H1 (cell line): ENCODE results near the gene PPP2R2B. TPM values are rescaled to one million over a fixed set of nuclear protein-coding genes. Genes with fewer than 3 reads are reported as not detected.

ENCODE experiments used
- CTCF ChIA-PET: fragments of 300-600 bp; sonication (Branson Sonifier 250); formaldehyde crosslinking; loops from one replicate; lab custom pipeline; 2021; ENCODE audit not compliant: partially characterized antibody; lab: Charles Lee
- POLR2A ChIA-PET: fragments of 300-600 bp; sonication (Branson Sonifier 250); formaldehyde crosslinking; loops from one replicate; lab custom pipeline; 2021; ENCODE audit warnings: inconsistent platforms; ENCODE audit not compliant: partially characterized antibody; lab: Charles Lee
- DNase-seq, 2 experiments: peaks; one replicate each; pipeline versions ENCODE4 v3.0.0 to v3.0.0-alpha.2; 2010 to 2022; ENCODE audit warnings: low spot score in 2 of 2, low read depth in 1 of 2, mixed read lengths in 1 of 2
- FAIRE-seq: peaks from 2 replicates; lab custom pipeline; 2011; peaks lifted over from hg19 to GRCh38; lab: Jason Lieb, UNC
- H2AFZ ChIP-seq: 2 replicates; pipeline ENCODE4 v1.8.1; 2012; ENCODE audit warnings: low read length, inconsistent platforms
- H2AK5ac ChIP-seq: 2 replicates; pipeline ENCODE4 v1.6.1; 2013; ENCODE audit warnings: low read depth, low read length
- H2BK120ac ChIP-seq: replicated peaks from 2 replicates; pipeline ENCODE3; 2013; ENCODE audit warnings: low read depth, low read length, inconsistent platforms
- H2BK12ac ChIP-seq: 2 replicates; pipeline ENCODE4 v1.6.1; 2013; ENCODE audit warnings: low read depth, low read length
- H2BK15ac ChIP-seq: 2 replicates; pipeline ENCODE4 v1.6.1; 2013; ENCODE audit warnings: low read length
- H2BK20ac ChIP-seq: 2 replicates; pipeline ENCODE4 v1.6.1; 2013; ENCODE audit warnings: low read length
- H2BK5ac ChIP-seq: 2 replicates; pipeline ENCODE4 v1.6.1; 2013; ENCODE audit warnings: low read depth, low read length
- H3K14ac ChIP-seq: 2 replicates; pipeline ENCODE4 v1.6.1; 2013; ENCODE audit warnings: inconsistent platforms; ENCODE audit not compliant: insufficient read length
- H3K18ac ChIP-seq: 2 replicates; pipeline ENCODE4 v1.6.1; 2013; ENCODE audit warnings: low read length; ENCODE audit errors: extremely low read depth
- H3K23ac ChIP-seq: 2 replicates; pipeline ENCODE4 v1.6.1; 2013; ENCODE audit warnings: inconsistent platforms; ENCODE audit not compliant: insufficient read length
- H3K23me2 ChIP-seq: 2 replicates; pipeline ENCODE4 v1.6.1; 2013; ENCODE audit warnings: low read depth, low read length
- H3K27ac ChIP-seq: 2 replicates; pipeline ENCODE4 v1.6.1; 2011; ENCODE audit warnings: low read depth, low read length, inconsistent platforms
- H3K27me3 ChIP-seq, 4 experiments: replicated peaks in 1 of 4; 1 replicate in 1 of 4; 2 replicates in 3 of 4; pipeline versions ENCODE4 v1.6.1 to v1.8.1; 2011 to 2013; ENCODE audit warnings: low read length in 3 of 4, mild to moderate bottlenecking in 3 of 4, inconsistent platforms in 2 of 4, mixed read lengths in 2 of 4, moderate library complexity in 1 of 4; ENCODE audit not compliant: control insufficient read depth in 3 of 4, insufficient read depth in 3 of 4; ENCODE audit errors: extremely low read depth in 1 of 4
- H3K36me3 ChIP-seq, 4 experiments: 2 replicates each; pipeline versions ENCODE4 v1.6.1 to v1.8.1; 2011 to 2013; ENCODE audit warnings: mild to moderate bottlenecking in 4 of 4, low read length in 3 of 4, moderate library complexity in 2 of 4, control low read depth in 1 of 4, inconsistent platforms in 1 of 4; ENCODE audit not compliant: insufficient read depth in 4 of 4, control insufficient read depth in 2 of 4
- H3K4ac ChIP-seq: replicated peaks from 2 replicates; pipeline ENCODE3; 2013; ENCODE audit warnings: low read length, low read depth, mixed read lengths, inconsistent platforms; ENCODE audit not compliant: insufficient read length
- H3K4me1 ChIP-seq, 4 experiments: replicated peaks in 1 of 4; 1 replicate in 1 of 4; 2 replicates in 3 of 4; pipeline versions ENCODE4 v1.6.1 to v1.8.1; 2011 to 2013; ENCODE audit warnings: low read length in 3 of 4, inconsistent platforms in 2 of 4, mixed read lengths in 1 of 4; ENCODE audit not compliant: insufficient read depth in 4 of 4, control insufficient read depth in 3 of 4
- H3K4me2 ChIP-seq, 2 experiments: 2 replicates each; pipeline versions ENCODE4 v1.6.1 to v1.8.1; 2011 to 2013; ENCODE audit warnings: low read depth in 2 of 2, low read length in 2 of 2, control low read depth in 1 of 2, inconsistent platforms in 1 of 2, mild to moderate bottlenecking in 1 of 2; ENCODE audit not compliant: insufficient read depth in 1 of 2
- H3K4me3 ChIP-seq, 4 experiments: fragments of 200-600, 300-600 bp in 1 of 4; sonication (generic), shearing (Covaris generic), sonication (Bioruptor Twin) in 1 of 4; 2 replicates each; pipeline versions ENCODE4 v1.5.1 to v1.8.1; 2011 to 2016; ENCODE audit warnings: low read length in 4 of 4, low read depth in 3 of 4, control low read depth in 2 of 4, inconsistent platforms in 2 of 4, mild to moderate bottlenecking in 2 of 4, mixed read lengths in 1 of 4, moderate library complexity in 1 of 4; ENCODE audit not compliant: insufficient read depth in 2 of 4; ENCODE audit errors: extremely low read depth in 1 of 4
- H3K56ac ChIP-seq: replicated peaks from 2 replicates; pipeline ENCODE3; 2013; ENCODE audit warnings: low read depth, mild to moderate bottlenecking, mixed read lengths, low read length, inconsistent platforms; ENCODE audit not compliant: insufficient read length
- H3K79me1 ChIP-seq: 2 replicates; pipeline ENCODE4 v1.6.1; 2013; ENCODE audit warnings: low read depth, low read length, control low read depth
- H3K79me2 ChIP-seq, 2 experiments: 2 replicates each; pipeline versions ENCODE4 v1.6.1 to v1.8.1; 2012 to 2013; ENCODE audit warnings: low read length in 2 of 2, mild to moderate bottlenecking in 2 of 2, inconsistent platforms in 1 of 2; ENCODE audit not compliant: insufficient read depth in 2 of 2, control insufficient read depth in 1 of 2
- H3K9ac ChIP-seq, 4 experiments: replicated peaks in 1 of 4; 1 replicate in 1 of 4; 2 replicates in 3 of 4; pipeline versions ENCODE4 v1.6.1 to v1.8.1; 2011 to 2013; ENCODE audit warnings: low read depth in 3 of 4, low read length in 3 of 4, control low read depth in 2 of 4, mild to moderate bottlenecking in 2 of 4, moderate library complexity in 2 of 4, inconsistent platforms in 1 of 4; ENCODE audit errors: extremely low read depth in 1 of 4
- H3K9me3 ChIP-seq, 2 experiments: 2 replicates each; pipeline versions ENCODE4 v1.6.1 to v1.8.1; 2012 to 2013; ENCODE audit warnings: mild to moderate bottlenecking in 2 of 2, moderate library complexity in 2 of 2, control low read depth in 1 of 2, inconsistent platforms in 1 of 2, low read depth in 1 of 2, low read length in 1 of 2, mixed read lengths in 1 of 2; ENCODE audit not compliant: insufficient read depth in 2 of 2
- H4K20me1 ChIP-seq, 2 experiments: replicated peaks in 1 of 2; 2 replicates each; pipeline versions ENCODE3 to v1.8.1; 2011 to 2013; ENCODE audit warnings: inconsistent platforms in 2 of 2, low read length in 2 of 2, mild to moderate bottlenecking in 1 of 2; ENCODE audit not compliant: insufficient read depth in 2 of 2, control insufficient read depth in 1 of 2
- H4K5ac ChIP-seq: 2 replicates; pipeline ENCODE4 v1.6.1; 2013; ENCODE audit warnings: low read length, low read depth, mixed read lengths, inconsistent platforms; ENCODE audit not compliant: insufficient read length
- H4K8ac ChIP-seq: 2 replicates; pipeline ENCODE4 v1.8.0; 2013; ENCODE audit warnings: mild to moderate bottlenecking, moderate library complexity, low read length, inconsistent platforms; ENCODE audit not compliant: insufficient read depth; ENCODE audit errors: extremely low read depth
- H4K91ac ChIP-seq: replicated peaks from 2 replicates; pipeline ENCODE3; 2013; ENCODE audit warnings: low read length, mixed read lengths, inconsistent platforms; ENCODE audit not compliant: insufficient read length
- PHF8 ChIP-seq: fragments of 200-600 bp; sonication (generic); conservative IDR thresholded peaks from 2 replicates; pipeline ENCODE4 v1.7.1; 2012; ENCODE audit warnings: low read depth, mild to moderate bottlenecking, inconsistent platforms, low read length, moderate library complexity
- RXRA ChIP-seq: IDR thresholded peaks from 2 replicates; pipeline ENCODE4 v1.6.1; 2011; ENCODE audit warnings: low read depth, mild to moderate bottlenecking, low read length, moderate library complexity; ENCODE audit not compliant: insufficient read depth
- SIRT6 ChIP-seq: IDR thresholded peaks from one replicate; pipeline ENCODE4 v1.7.1; 2012; ENCODE audit warnings: low read length, inconsistent platforms
- SIX5 ChIP-seq: IDR thresholded peaks from 2 replicates; pipeline ENCODE4 v1.6.1; 2011; ENCODE audit warnings: mild to moderate bottlenecking, low read depth, low read length
- SP1 ChIP-seq: IDR thresholded peaks from 2 replicates; pipeline ENCODE4 v1.6.1; 2011; ENCODE audit warnings: low read depth, low read length
- WGBS, 2 experiments: shearing (Covaris generic) in 1 of 2; methylation state at CpG; one replicate each; pipeline versions ENCODE4 v1.1.6 to v1.1.7; 2013 to 2015; ENCODE audit warnings: low lambda C conversion rate in 2 of 2, mixed read lengths in 2 of 2, inconsistent platforms in 1 of 2, low coverage in 1 of 2, missing lambda C conversion rate in 1 of 2; ENCODE audit not compliant: insufficient replicate concordance in 2 of 2, insufficient coverage in 1 of 2, insufficient read length in 1 of 2; ENCODE audit errors: extremely low coverage in 1 of 2, missing lambda C conversion rate in 1 of 2; 5-methylcytosine and 5-hydroxymethylcytosine counted together
- polyA plus RNA-seq, 7 experiments: library from polyadenylated mRNA; depleted of rRNA in 3 of 7; stranded (reverse) in 5 of 7; unstranded in 2 of 7; fragments of >200 nt in 5 of 7; fragments of 200-250 nt in 2 of 7; gene quantifications; 1 replicate in 5 of 7; 2 replicates in 1 of 7; 4 replicates in 1 of 7; pipeline versions ENCODE4 v1.2.1 to v1.2.3, GENCODE V29; 2011 to 2013; ENCODE audit warnings: missing spikeins in 2 of 7, mixed read lengths in 2 of 7
- total RNA-seq: library from RNA; stranded (reverse); fragmentation: NEBNext Ultra II Directional; extraction: Animal tissue kit (Norgen Biotek cat#: 25700); gene quantifications from 2 replicates; pipeline ENCODE4 v1.2.1, GENCODE V29; 2021
- TF ChIP-seq, protein P1 (sequence below): IDR thresholded peaks from 2 replicates; pipeline ENCODE4 v1.6.1; 2011; ENCODE audit warnings: low read depth, mild to moderate bottlenecking, low read length; ENCODE audit not compliant: insufficient read depth

The PPP2R2B gene
- total and polyA plus RNA-seq, 2 of the 8 experiments (the other 6 are each of a cell fraction or from before 2014, with no cell fraction given), result 21.1 to 37.1 TPM

DNA sequence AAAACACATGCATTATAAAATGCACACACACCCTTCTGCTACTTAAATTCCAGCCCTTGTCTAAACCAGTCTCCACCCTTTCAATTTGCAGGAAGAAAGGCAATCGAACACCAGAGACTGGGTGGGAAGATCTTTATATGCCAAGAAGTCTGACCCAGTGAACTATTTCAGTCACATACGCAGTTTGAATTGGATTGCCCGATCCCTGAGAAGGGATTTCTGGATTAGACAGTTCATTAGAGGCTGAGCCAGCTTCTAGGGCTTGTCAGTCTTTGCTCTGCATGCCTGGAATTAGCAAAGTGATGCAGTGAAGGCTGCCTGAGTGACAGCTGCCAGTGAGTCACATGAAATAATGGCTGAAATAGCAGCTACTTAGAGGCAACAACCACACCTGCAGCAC, 159.9 kb downstream of the PPP2R2B start:
- Histone ChIP-seq H3K4me2 (no peak overlapping the region), H2BK12ac (no peak overlapping the region), H3K4me1 (peaks cover 0 to 3% (median 0%) of the 10 kb centered on the region in 4 experiments; a peak in 1 of 7 replicates), H3K23ac (no peak overlapping the region), H4K20me1 (no peaks in the 10 kb centered on the region), H2BK5ac (no peak overlapping the region), H3K27me3 (no peaks in the 10 kb centered on the region), H3K56ac (no peak overlapping the region), H2BK120ac (no peak overlapping the region), H3K36me3 (no peaks in the 10 kb centered on the region), H2BK20ac (no peak overlapping the region), H4K8ac (no peak overlapping the region), H3K79me1 (no peaks in the 10 kb centered on the region), H2AFZ (no peak overlapping the region), H3K23me2 (no peaks in the 10 kb centered on the region; the same call in 1 of the 2 replicates), H3K18ac (no peak overlapping the region), H3K4ac (no peak overlapping the region), H3K9ac (no peak overlapping the region), H3K27ac (no peak overlapping the region), H3K9me3 (no peaks in the 10 kb centered on the region), H3K14ac (no peak overlapping the region), H4K91ac (no peak overlapping the region), H4K5ac (no peak overlapping the region), H2AK5ac (no peak overlapping the region), H3K4me3 (no peak overlapping the region), H2BK15ac (no peak overlapping the region), H3K79me2 (no peaks in the 10 kb centered on the region)
- no peak for TF ChIP-seq SIX5
- no peak for TF ChIP-seq SP1
- TF ChIP-seq PHF8, result no peak
- TF ChIP-seq SIRT6, result no peak
- TF ChIP-seq RXRA, result no peak
- TF ChIP-seq, protein P1, sequence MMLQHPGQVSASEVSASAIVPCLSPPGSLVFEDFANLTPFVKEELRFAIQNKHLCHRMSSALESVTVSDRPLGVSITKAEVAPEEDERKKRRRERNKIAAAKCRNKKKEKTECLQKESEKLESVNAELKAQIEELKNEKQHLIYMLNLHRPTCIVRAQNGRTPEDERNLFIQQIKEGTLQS, result no peak
- WGBS, 2 experiments, result 95% methylated on average over 3 of the region's 3 CpGs; no CpG with 5 or more reads in 1 of the 2 experiments
- POLR2A ChIA-PET, result no interaction called here
- FAIRE-seq, result no peak
- CTCF ChIA-PET, result interaction anchor here (1.0 to 5.5 kb wide), 4 partner anchors 12 to 182 kb away, joined by 3 to 41 read pairs (median 4); no protein-coding TSS in a partner anchor
- DNase-seq, result no peak
